Central memory CD8-positive, alpha-beta T cell (primary cell): ENCODE measurements around the gene ACTRT2.

Experiments
- ATAC-seq: fragments of 150-1000 bp; cut with Tn5 transposase; replicated peaks from 2 replicates; pipeline ENCODE4 v1.10.0; 2022; ENCODE audit warnings: mild to moderate bottlenecking, moderate FRiP score, moderate number of reproducible peaks; ENCODE audit not compliant: poor library complexity, severe bottlenecking; ENCODE audit errors: extremely low read depth
- DNase-seq, 2 donors: peaks; one replicate each; pipeline ENCODE4 v3.0.0; 2021; ENCODE audit warnings: low spot score in 2 of 2
- H3K27ac Mint-ChIP-seq: one replicate; pipeline ENCODE4 v1.8.0; 2022; ENCODE audit warnings: low read depth, mild to moderate bottlenecking, moderate library complexity, mixed read lengths
- H3K27me3 Mint-ChIP-seq: one replicate; pipeline ENCODE4 v1.8.0; 2022; ENCODE audit warnings: mixed read lengths
- H3K36me3 Mint-ChIP-seq: one replicate; pipeline ENCODE4 v1.8.0; 2022; ENCODE audit warnings: mild to moderate bottlenecking, moderate library complexity, mixed read lengths; ENCODE audit not compliant: insufficient read depth
- H3K4me1 Mint-ChIP-seq: one replicate; pipeline ENCODE4 v1.8.0; 2022; ENCODE audit warnings: mixed read lengths
- H3K4me3 Mint-ChIP-seq: one replicate; pipeline ENCODE4 v1.8.0; 2022; ENCODE audit warnings: mild to moderate bottlenecking, moderate library complexity, mixed read lengths
- H3K9me3 Mint-ChIP-seq: one replicate; pipeline ENCODE4 v1.8.0; 2022; ENCODE audit warnings: mixed read lengths

ACTRT2 gene

GRCh38 chr1:3012456-3013291, 8.6 kb upstream of the ACTRT2 start:
- no peak overlapping the region for H3K27ac Mint-ChIP-seq
- H3K27me3 Mint-ChIP-seq: peaks cover 37% of the 10 kb centered on the region
- H3K36me3 Mint-ChIP-seq: no peaks in the 10 kb centered on the region
- H3K9me3 Mint-ChIP-seq: peaks cover 10% of the 10 kb centered on the region
- H3K4me1 Mint-ChIP-seq: peaks cover 6% of the 10 kb centered on the region
- no peak for ATAC-seq
- no peak overlapping the region for H3K4me3 Mint-ChIP-seq
- DNase-seq: no peak

DNA sequence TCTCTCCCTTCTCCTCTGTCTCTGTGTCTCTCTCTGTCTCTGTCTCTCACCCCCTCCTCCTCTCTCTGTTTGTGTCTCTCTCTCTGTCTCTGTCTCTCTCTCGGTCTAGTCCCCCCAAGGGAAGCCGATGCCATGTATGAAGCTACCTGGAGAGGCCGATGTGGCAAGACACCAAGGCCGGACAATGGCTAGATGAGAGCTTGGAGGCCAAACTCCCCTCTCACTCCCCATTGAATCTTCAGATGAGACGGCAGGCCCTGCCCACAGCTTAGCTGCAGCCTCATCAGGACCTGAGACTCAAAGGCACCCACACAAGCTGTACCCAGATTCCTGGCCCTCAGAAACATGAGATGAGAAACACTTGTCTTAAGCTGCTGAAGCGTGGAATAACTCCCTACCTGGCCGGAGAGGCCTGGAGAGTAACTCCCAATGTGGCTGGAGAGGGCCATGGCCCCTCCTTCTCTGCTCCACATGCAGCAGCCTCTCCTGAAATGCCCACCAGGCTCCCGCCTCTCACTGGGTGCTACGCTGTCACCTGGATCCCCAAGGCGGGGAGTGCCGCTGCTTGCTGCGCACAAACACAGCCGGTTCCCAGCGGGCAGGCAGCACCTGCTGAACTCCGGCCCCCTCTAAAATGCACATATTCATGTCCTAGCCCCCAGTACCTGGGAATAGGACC, 7.8 kb upstream of the ACTRT2 start:
- ATAC-seq: no peak
- H3K9me3 Mint-ChIP-seq: peaks cover 1% of the 10 kb centered on the region
- peaks cover 35% of the 10 kb centered on the region for H3K27me3 Mint-ChIP-seq
- no peaks in the 10 kb centered on the region for H3K36me3 Mint-ChIP-seq
- DNase-seq: no peak
- H3K27ac Mint-ChIP-seq: no peak overlapping the region
- peaks cover 6% of the 10 kb centered on the region for H3K4me1 Mint-ChIP-seq
- no peak overlapping the region for H3K4me3 Mint-ChIP-seq

GRCh38 chr1:3014050-3014440, 7.2 kb upstream of the ACTRT2 start:
- Mint-ChIP-seq H3K27ac (no peak overlapping the region), H3K4me1 (peaks cover 6% of the 10 kb centered on the region), H3K9me3 (no peaks in the 10 kb centered on the region), H3K27me3 (peaks cover 30% of the 10 kb centered on the region), H3K4me3 (no peak overlapping the region), H3K36me3 (no peaks in the 10 kb centered on the region)
- ATAC-seq: no peak
- DNase-seq: no peak

DNA sequence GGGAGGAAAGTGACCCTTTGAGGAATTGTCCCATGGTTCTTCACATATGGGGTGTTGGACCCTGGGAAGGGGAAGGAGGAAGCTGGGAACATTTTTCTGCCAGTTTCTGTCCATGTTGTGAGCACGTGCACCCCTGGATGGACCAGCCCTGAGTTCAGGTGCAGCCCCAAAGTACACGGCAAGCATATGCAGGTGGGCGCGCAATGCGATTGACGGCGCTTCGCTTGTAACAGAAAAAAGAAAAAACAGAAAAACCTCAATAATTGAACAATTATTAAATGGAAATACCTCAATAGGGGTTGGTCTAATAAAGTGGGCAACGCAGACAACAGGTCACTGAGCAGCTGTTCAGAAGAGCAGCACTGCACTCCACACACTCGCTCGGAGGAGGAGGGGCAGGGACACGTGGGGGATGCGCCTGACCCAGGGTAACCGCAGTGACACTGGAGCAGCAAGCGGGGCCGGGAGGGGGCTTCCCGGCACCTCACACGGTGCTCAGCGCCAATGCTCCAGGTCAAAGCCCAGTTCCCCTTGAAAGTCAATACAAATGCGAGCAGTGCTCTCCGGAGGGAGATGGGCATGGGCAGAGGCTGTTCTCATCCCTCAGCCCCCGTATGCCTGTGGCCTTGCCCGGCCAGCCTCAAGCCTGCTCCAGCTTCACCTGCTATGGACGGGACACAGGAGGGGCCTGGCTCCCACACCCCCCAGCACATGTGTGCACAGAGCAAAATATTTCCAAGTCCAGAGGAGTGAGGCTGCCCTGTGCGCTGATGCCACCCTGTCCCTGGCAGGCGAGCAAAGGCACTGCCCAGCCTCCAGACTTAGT, 6.6 kb upstream of the ACTRT2 start:
- Mint-ChIP-seq H3K27ac (no peak overlapping the region), H3K4me3 (no peak overlapping the region), H3K36me3 (no peaks in the 10 kb centered on the region), H3K4me1 (peaks cover 6% of the 10 kb centered on the region), H3K27me3 (peaks cover 30% of the 10 kb centered on the region), H3K9me3 (no peaks in the 10 kb centered on the region)
- DNase-seq: no peak
- no peak for ATAC-seq

GRCh38 chr1:3015269-3015635, 6.0 kb upstream of the ACTRT2 start:
- Mint-ChIP-seq H3K9me3 (no peaks in the 10 kb centered on the region), H3K27me3 (peaks cover 30% of the 10 kb centered on the region), H3K4me3 (no peak overlapping the region), H3K36me3 (no peaks in the 10 kb centered on the region), H3K4me1 (peaks cover 6% of the 10 kb centered on the region), H3K27ac (no peak overlapping the region)
- DNase-seq (no peak), ATAC-seq (no peak)

DNA sequence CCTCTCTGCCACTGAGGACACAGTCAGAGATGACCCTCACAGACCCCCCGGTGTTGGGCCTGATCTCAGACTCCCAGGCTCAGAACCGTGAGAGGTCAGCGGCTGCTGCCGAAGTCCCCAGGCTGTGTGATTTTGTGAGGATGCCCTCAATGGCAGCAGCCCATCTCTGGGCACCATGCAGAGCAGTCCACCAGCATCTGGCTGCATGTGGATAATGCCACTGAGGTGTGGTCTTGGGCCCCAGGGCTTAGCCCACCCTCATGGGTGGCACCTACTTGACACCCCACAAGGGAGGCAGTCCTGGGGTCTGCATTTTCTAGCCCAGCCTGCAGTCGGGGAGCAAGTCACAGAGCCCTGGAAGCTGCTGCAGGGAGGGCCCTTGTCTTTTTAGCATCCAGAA, 5.5 kb upstream of the ACTRT2 start:
- no peak for DNase-seq
- Mint-ChIP-seq H3K4me3 (no peak overlapping the region), H3K27me3 (peaks cover 30% of the 10 kb centered on the region), H3K9me3 (no peaks in the 10 kb centered on the region), H3K36me3 (no peaks in the 10 kb centered on the region), H3K4me1 (peaks cover 6% of the 10 kb centered on the region), H3K27ac (no peak overlapping the region)
- ATAC-seq: no peak

DNA sequence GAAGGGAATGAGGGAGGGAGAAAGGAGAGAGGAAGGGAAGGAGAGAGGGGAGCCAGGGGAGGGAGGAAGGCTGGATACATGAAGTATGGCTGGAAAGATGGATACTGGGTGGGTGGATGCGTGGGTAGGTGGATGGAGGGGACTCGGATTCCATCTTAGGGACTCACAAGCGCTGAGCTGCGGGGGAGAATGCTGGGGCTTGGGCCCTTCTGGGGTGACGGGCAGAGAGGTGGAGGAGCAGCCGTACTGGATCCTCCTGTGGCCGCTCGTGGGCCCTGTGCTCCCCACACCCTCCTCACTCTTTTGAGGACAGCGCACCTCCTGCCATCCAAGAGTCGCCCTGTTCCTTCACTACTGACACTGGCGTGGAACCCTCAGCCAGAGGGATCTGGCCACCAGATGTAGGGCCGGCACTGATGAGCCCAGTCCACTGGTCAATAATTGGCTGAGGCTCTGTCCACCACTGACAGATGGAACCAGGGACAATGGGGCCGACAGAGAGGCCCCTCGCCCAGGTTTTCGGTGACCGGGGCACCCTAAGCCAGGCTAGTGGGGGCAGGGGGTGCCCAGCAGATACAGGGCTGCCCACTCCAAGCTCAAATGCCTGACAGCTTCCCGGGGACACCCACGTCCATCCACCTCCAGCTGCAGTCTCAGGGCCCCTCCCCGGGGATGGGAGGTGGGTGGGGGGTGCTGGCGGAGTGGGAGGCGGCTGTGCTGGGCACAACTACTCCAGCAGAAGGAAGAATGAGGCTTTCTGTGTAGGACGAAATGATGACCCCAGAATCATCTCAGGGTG, 4.4 kb upstream of the ACTRT2 start:
- H3K27ac Mint-ChIP-seq: no peak overlapping the region
- no peak overlapping the region for H3K4me3 Mint-ChIP-seq
- H3K27me3 Mint-ChIP-seq: peaks cover 30% of the 10 kb centered on the region
- no peaks in the 10 kb centered on the region for H3K9me3 Mint-ChIP-seq
- peaks cover 6% of the 10 kb centered on the region for H3K4me1 Mint-ChIP-seq
- no peaks in the 10 kb centered on the region for H3K36me3 Mint-ChIP-seq
- no peak for ATAC-seq
- DNase-seq: no peak

DNA sequence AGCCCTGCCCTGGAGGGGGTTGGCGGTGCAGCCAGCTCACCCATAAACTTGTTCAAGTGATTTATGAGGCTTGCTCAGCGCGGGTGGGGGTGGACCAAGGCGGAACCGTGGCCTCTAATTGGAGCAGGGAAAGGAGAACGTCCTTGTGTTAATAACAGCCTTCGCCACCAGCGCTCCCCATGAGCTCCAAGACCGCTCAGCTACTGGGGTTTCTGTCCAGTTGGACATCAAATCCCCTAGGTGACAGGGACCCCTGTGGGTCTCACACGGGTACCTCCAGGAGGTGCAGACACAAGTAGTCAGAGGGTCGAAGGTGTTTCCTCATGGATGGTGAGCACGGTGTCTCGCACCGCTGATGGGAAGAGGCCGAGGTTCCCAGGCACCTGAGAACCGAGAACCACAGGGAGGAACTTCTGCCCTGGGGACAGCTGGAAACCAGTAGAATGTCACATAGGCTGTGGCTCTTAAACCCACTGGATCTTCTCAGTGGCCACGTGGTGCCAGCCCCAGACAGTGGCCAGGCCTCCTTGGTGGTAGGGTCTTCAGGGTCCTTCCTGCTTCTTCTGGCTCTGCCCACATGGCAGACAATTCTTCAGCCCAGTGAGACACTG, 3.7 kb upstream of the ACTRT2 start:
- Mint-ChIP-seq H3K4me1 (peaks cover 6% of the 10 kb centered on the region), H3K27ac (no peak overlapping the region), H3K27me3 (peaks cover 30% of the 10 kb centered on the region), H3K36me3 (no peaks in the 10 kb centered on the region), H3K4me3 (no peak overlapping the region), H3K9me3 (no peaks in the 10 kb centered on the region)
- DNase-seq (no peak), ATAC-seq (no peak)

DNA sequence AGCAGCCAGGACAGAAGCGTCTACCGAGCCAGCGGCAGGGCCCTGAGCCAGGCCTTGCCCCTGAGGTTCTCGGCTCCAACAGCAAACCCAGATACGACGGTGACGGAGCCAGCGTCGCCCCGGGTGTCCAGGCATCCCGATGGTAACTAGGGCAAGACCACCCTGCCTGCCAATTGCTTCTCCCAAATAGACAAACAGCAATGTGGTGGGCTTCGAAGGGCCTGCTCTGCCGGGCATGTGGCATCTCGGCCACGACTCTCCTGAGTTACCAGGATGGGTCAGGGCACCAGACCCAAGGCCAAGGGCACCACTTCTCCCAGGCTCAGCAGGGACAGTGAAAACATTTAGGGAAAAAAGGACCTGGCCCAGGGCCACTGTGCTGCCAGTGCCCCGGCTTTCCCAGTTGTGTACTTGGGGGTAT, 3.2 kb upstream of the ACTRT2 start:
- Mint-ChIP-seq H3K27ac (no peak overlapping the region), H3K27me3 (peaks cover 26% of the 10 kb centered on the region), H3K9me3 (no peaks in the 10 kb centered on the region), H3K4me3 (no peak overlapping the region), H3K4me1 (peaks cover 5% of the 10 kb centered on the region), H3K36me3 (no peaks in the 10 kb centered on the region)
- ATAC-seq (no peak), DNase-seq (no peak)

DNA sequence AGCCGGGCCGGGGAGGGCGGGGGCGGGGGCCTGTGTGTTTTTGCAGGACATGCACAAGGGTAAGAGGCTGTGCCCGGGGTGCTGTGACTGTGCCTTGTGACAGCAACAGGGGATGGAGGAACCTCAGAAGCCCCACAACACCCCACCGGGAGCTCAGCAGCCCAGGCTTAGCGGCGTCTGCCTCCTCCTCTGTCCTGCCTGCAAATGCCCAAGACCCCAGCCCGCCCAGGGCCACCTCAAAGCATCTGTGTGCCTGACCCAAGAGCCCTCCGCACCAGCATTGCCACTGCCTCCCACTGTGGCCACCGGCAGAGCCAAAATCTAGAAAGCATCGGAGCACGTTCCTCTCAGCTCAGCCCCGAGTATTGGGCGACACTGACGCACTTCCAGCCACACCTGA, 2.7 kb upstream of the ACTRT2 start:
- peaks cover 21% of the 10 kb centered on the region for H3K27me3 Mint-ChIP-seq
- H3K36me3 Mint-ChIP-seq: no peaks in the 10 kb centered on the region
- no peaks in the 10 kb centered on the region for H3K9me3 Mint-ChIP-seq
- no peaks in the 10 kb centered on the region for H3K4me1 Mint-ChIP-seq
- ATAC-seq (no peak), DNase-seq (no peak)
- no peak overlapping the region for H3K27ac Mint-ChIP-seq
- H3K4me3 Mint-ChIP-seq: no peak overlapping the region

GRCh38 chr1:3019007-3019515, 2.2 kb upstream of the ACTRT2 start:
- ATAC-seq (no peak), DNase-seq (no peak)
- Mint-ChIP-seq H3K27me3 (peaks cover 16% of the 10 kb centered on the region), H3K4me3 (no peak overlapping the region), H3K9me3 (no peaks in the 10 kb centered on the region), H3K27ac (no peak overlapping the region), H3K4me1 (no peaks in the 10 kb centered on the region), H3K36me3 (no peaks in the 10 kb centered on the region)
